HG03439 (cell line): ENCODE measurements around the gene DDX55.

ENCODE experiments used
- ATAC-seq: cut with Tn5 transposase; IDR thresholded peaks from one replicate; pipeline ENCODE4 v1.9.1; 2021; ENCODE audit warnings: mild to moderate bottlenecking, moderate library complexity; ENCODE audit not compliant: unreplicated experiment

The DDX55 gene

GRCh38 chr12:123614110-123614509, 12.2 kb downstream of the DDX55 start:
- ATAC-seq, result no peak

- ATAC-seq, result no peak
Measured at GRCh38 chr12:123614531-123614930, 12.6 kb downstream of the DDX55 start.

GRCh38 chr12:123617144-123617543, 15.2 kb downstream of the DDX55 start:
- ATAC-seq, result no peak

- no peak for ATAC-seq
Measured at GRCh38 chr12:123617580-123617979, 15.7 kb downstream of the DDX55 start.

- ATAC-seq, result no peak
Measured at GRCh38 chr12:123621101-123621500, 19.2 kb downstream of the DDX55 start.

GRCh38 chr12:123621619-123622530, 20.0 kb downstream of the DDX55 start:
- ATAC-seq, result no peak

- ATAC-seq, result peak; percentile 95
Measured at GRCh38 chr12:123633379-123634141, 31.7 kb downstream of the DDX55 start, which contains the start of the genes EIF2B1 and GTF2H3. Gene EIF2B1, minus strand, starts transcription at chr12:123633686. Its CDS starts 129 bp downstream, at chr12:123633557. Gene GTF2H3, plus strand, starts transcription at chr12:123633829. Its CDS starts 31 bp downstream, at chr12:123633860.

GRCh38 chr12:123634142-123634561, 32.3 kb downstream of the DDX55 start:
- ATAC-seq, result no peak

- ATAC-seq, result no peak
Measured at GRCh38 chr12:123643911-123644310, 42.0 kb downstream of the DDX55 start.

- ATAC-seq, result no peak
Measured at GRCh38 chr12:123645380-123645779, 43.5 kb downstream of the DDX55 start.

GRCh38 chr12:123645878-123646277, 44.0 kb downstream of the DDX55 start:
- no peak for ATAC-seq

GRCh38 chr12:123648401-123648800, 46.5 kb downstream of the DDX55 start:
- ATAC-seq, result no peak

GRCh38 chr12:123654129-123654701, 52.3 kb downstream of the DDX55 start:
- no peak for ATAC-seq

GRCh38 chr12:123655420-123655819, 53.5 kb downstream of the DDX55 start:
- peak; percentile 80 for ATAC-seq

- ATAC-seq, result no peak
Measured at GRCh38 chr12:123656392-123656791, 54.5 kb downstream of the DDX55 start.

- ATAC-seq, result no peak
Measured at GRCh38 chr12:123657211-123657610, 55.3 kb downstream of the DDX55 start.

GRCh38 chr12:123659996-123660727, 58.3 kb downstream of the DDX55 start:
- ATAC-seq, result no peak

- ATAC-seq, result no peak
Measured at GRCh38 chr12:123667771-123668170, 65.9 kb downstream of the DDX55 start.
